Left lobe of liver (tissue), 2 donors: ENCODE data around the gene LRP5. TPM values are rescaled to one million over a fixed set of nuclear protein-coding genes. Genes with fewer than 3 reads are reported as not detected.
"Not testable (repeated sequence)": the region's sequence is repeated elsewhere in the genome, so short reads cannot be mapped to it uniquely, and the experiment has no call there.

Experiments used
- ATAC-seq: fragments of 200-7000 bp; cut with Tn5 transposase; one replicate; pipeline ENCODE4 v1.9.1; 2020; ENCODE audit warnings: mild to moderate bottlenecking, moderate library complexity
- DNase-seq: peaks from one replicate; pipeline ENCODE4 v3.0.0-alpha.2; 2020; ENCODE audit warnings: low spot score
- total RNA-seq: library from RNA; stranded (reverse); gene quantifications from one replicate; pipeline ENCODE4 v1.2.1, GENCODE V29; 2021
- donor health status: DM: no; HTN: no; CAD: no; lungs with moderate emphysema.
- donor health status: DM: no; HTN: yes; CAD: no.

LRP5 gene
- total RNA-seq, 1 donor from 2014 or later: 114 TPM

- ATAC-seq (no peak), DNase-seq (peak; percentile 42)
Observed at GRCh38 chr11:68457898-68458249, 145.5 kb downstream of the LRP5 start.

GRCh38 chr11:68458340-68458739 is 145.9 kb downstream of the LRP5 start:
- not testable (repeated sequence) for DNase-seq, ATAC-seq

GRCh38 chr11:68459886-68460740 is 147.7 kb downstream of the LRP5 start:
- ATAC-seq (peak; percentile 85), DNase-seq (peak; percentile 97)

GRCh38 chr11:68460741-68461574 is 148.6 kb downstream of the LRP5 start, which contains the start of gene PPP6R3:
TSS of gene PPP6R3 (plus strand) at chr11:68460752. CDS start at chr11:68537665, 76,913 bp downstream.
- ATAC-seq (peak; percentile 60), DNase-seq (no peak)

GRCh38 chr11:68461575-68461917 is 149.2 kb downstream of the LRP5 start:
- ATAC-seq: no peak
- DNase-seq: peak; percentile 37

- no peak for DNase-seq
- no peak for ATAC-seq
Observed at GRCh38 chr11:68463714-68464113, 151.3 kb downstream of the LRP5 start.

GRCh38 chr11:68467201-68467834 is 154.9 kb downstream of the LRP5 start:
- ATAC-seq (no peak), DNase-seq (no peak)

GRCh38 chr11:68468217-68468828 is 155.9 kb downstream of the LRP5 start:
- ATAC-seq (no peak), DNase-seq (no peak)

- peak; percentile 77 for DNase-seq
- ATAC-seq: peak; percentile 92
Observed at GRCh38 chr11:68469122-68469521, 156.7 kb downstream of the LRP5 start.

GRCh38 chr11:68469642-68470041 is 157.3 kb downstream of the LRP5 start:
- no peak for ATAC-seq

GRCh38 chr11:68470304-68470811 is 158.0 kb downstream of the LRP5 start:
- DNase-seq: no peak

More at GRCh38 chr11:68469642-68470041, 157.3 kb downstream of the LRP5 start:
- no peak for DNase-seq

GRCh38 chr11:68471360-68472340 is 159.3 kb downstream of the LRP5 start:
- DNase-seq (no peak), ATAC-seq (no peak)

More at GRCh38 chr11:68470304-68470811, 158.0 kb downstream of the LRP5 start:
- ATAC-seq: no peak

GRCh38 chr11:68472778-68473177 is 160.4 kb downstream of the LRP5 start:
- no peak for ATAC-seq
- no peak for DNase-seq

- DNase-seq: no peak
- no peak for ATAC-seq
Observed at GRCh38 chr11:68473693-68474092, 161.3 kb downstream of the LRP5 start.

- ATAC-seq, DNase-seq: not testable (repeated sequence)
Observed at GRCh38 chr11:68475626-68476025, 163.2 kb downstream of the LRP5 start.

GRCh38 chr11:68479390-68479789 is 167.0 kb downstream of the LRP5 start:
- ATAC-seq: no peak
- DNase-seq: no peak

- DNase-seq (no peak), ATAC-seq (peak; percentile 85)
Observed at GRCh38 chr11:68480193-68480592, 167.8 kb downstream of the LRP5 start.

- no peak for DNase-seq
- no peak for ATAC-seq
Observed at GRCh38 chr11:68480852-68481510, 168.6 kb downstream of the LRP5 start.
